IPS DF 4.7 (cell line): ENCODE results near the gene REN.

ENCODE experiments used
- DNase-seq: peaks from one replicate; pipeline ENCODE4 v3.0.0-alpha.2; 2013; ENCODE audit warnings: low spot score; ENCODE audit errors: extremely low read depth

Gene REN

DNA sequence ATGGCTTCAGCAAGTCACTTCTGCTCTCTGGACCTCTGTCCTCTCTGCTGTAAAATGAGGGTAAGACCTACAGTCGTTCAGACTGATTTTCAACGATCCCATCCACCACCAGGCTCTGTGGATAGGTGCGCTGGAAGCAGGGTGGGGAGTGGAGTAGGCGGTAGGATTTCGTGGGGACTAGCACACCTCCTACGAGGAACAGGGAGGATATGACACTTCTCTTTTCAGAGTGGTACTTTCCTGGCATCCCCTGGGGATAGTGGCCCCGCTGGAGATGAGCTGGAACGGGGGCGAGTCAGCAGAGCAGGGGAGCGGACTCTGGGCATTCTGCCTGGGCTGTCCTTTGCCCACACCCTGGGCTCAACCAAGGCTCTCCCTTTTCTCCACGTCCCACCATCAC is 32.0 kb downstream of the REN start:
- no peak for DNase-seq

DNA sequence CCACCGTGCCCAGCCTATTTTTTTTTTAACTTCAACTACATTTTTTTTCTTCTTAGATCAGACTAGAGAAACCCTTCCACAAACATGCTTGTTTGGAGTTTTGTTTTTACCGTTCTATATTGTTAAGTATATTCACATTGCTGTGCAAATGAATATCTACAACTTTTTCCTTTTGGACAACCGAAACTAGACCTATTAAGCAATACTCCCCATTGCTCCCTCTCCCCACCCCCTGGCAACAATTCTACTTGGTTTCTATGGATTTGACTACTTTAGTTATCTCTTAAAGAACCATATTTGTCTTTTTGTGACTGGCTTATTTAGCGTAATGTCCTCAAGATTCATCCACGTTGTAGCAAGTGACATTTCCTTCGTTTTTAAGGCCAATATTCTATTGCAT is 33.4 kb downstream of the REN start:
- DNase-seq: no peak

DNA sequence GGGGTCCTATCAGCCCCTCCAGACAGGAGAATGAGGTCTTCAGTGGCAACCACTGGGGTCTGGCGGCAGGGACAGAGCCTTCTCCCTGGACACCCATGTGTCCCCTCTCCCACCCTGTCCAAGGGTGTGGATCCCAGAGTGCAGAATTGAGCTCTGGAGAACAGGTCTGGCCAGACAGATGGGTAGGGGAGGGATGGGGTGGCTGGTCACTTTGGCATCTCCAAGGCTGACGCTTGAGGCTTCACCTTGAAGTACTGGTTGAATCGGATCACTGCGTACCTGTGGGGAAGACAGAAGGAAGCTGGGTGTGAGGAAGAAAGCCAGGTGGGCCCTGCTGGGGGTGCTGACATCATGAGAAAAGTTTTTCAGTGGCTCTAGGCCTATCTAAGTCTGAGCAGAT is 34.2 kb downstream of the REN start:
- DNase-seq: no peak

DNA sequence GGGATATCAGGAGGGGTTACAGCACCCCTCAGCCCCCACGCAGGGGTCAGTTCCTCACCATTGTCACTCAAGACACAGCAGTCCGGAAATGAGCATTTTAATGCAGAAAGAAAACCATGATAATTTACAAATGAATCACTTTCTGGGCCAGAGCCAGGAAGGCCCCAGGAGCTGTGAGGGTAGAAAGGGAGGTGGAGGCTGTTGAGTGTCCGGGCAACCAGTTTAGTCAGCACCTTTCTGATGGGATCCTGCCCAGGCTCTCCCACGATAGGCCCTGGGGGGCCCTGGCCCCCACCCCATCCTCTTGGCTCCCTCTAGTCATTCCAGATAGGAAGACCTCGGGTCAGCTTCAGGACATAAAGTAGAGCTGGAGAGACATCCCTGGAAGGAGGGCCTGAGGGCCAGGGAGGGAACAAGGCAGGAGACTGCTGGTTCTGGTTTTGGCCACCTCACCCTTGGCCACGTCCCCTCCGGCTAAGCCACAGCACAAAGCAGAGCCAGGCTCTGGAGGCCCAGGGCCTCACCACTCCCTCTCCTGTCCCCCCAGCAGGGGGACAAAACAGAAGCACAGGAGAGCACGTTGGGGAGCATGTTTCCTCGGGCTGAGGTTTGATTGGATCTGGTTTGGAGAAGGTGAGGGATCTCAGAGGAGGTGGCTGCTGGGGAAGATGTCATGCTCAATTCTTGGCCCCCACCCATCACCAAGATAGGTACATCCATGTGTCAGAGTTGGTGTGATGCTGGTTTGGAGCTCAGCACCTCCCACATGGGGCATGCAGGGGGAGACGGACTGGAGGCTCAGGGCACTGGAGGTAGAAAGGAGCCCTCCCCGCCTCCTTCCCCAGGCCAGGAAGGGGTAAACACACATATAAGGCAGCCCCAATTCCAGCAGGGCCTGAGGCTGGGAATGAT is 34.9 kb downstream of the REN start:
- no peak for DNase-seq

DNA sequence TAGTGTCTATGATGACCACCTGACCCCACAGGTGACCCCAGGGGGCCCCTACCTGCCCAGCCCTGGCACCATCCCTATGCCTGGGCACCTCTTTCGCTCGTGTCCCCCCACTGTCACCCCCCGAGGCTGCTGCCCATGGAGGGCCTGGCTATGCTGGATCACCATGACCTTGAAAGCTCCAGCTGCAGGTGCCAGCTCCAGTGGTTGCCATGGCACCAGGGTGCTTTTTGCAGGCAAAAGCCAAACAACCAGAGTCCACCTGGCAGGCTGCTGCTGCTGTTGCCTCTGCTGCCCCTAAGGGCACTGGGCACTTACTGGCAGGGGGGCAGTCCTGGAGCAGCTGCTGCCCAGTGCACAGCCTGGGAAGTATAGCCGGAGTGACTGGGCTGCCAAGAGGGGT is 36.0 kb downstream of the REN start:
- DNase-seq: no peak

DNA sequence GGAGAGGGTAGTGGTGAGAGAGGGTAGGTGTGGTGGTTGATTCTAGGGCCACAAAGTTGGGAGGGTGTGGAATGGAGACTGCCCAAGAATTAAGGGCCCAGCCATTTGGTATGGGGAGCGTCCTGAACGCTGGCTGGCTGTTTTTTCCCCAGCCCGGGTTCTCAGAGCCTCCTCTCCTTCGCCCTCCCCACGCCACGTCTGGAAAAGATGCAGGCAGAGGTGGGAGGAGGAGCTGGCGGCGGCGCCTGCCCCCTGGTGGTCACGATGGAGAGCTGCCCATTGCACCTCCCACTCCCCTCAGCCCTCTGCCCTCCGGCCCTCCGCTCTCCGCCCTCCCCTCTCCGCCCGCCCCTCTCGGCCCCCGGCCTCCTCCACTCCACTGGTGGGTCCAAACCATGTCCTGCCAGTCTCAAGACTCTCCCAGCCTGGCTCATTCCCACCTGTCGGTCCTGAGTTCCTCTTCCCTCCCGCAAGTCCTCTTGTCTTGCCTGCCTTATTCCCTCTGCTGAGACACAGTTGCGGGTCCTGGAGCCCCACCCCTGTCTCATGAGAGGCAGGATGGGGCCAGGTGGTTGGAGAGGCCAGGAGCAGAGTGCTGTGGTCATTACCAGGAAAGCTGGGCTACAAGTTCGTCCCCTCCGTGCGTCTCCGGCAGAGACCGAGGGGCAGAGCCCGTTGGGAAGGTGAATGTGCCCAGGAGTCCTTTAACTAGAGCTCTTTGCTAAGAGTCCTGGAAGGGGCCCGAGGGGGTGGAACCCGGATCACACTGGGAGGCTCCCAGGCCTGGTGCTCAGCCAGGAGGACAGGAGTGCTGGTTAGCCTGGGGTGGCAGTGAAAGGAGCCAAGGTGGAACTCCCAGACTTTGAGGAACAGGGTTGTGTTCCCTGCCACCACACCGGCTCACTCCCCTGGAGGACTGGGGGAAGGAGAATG is 36.9 kb downstream of the REN start:
- DNase-seq: no peak

DNA sequence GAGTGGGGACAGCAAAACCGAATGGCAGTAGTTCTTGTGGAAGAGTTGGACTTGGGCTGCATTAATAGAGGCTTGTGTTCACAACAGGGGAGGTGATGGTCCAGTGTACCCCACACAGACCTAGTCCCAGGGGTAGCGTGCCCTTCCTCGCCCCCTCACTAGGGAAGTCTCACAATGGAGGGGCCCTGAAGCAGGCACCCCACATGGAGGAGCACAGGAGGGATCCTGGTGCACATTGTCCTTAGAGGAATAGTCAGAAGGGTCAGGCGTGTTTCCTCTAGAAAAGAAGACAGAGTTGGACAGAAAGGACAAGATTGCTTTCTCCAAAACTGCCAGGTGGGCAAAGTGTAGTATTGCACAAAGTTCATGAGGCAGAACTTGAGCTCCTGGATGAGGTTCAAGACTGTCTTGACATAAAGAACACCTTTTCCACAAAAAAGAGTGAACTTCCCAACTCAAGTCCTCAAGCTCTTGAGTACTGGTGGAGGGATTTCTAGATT is 37.6 kb downstream of the REN start:
- no peak for DNase-seq

DNA sequence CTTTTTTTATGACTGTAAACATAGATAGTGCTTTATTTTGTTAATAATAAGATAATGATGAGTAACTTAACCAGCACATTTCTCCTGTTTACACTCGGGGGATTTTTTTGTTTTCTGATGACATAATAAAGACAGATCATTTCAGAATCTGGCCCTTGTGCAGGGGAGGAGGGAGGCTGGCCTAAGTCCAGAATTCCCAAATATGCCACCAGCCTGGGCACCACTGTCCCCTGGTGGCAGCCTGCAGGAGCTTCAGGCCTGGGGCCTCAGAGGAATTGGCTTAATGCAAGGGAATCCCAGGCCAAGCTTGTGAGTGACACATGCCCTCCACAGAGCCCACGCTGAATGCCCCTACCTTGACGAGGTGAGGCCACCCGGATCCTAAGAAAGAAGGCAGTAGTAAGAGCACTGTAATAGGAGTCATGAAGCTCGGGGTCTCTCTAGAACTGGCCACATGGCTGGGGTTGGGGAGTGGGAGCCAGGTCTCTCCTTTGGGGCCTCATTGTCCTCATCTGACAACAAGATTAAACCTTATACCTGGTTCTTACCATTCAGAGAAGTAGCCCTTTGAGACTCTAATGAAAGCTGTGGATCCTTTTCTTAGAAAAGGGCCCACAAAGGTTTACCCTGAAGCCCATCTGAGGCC is 38.4 kb downstream of the REN start:
- DNase-seq: no peak

DNA sequence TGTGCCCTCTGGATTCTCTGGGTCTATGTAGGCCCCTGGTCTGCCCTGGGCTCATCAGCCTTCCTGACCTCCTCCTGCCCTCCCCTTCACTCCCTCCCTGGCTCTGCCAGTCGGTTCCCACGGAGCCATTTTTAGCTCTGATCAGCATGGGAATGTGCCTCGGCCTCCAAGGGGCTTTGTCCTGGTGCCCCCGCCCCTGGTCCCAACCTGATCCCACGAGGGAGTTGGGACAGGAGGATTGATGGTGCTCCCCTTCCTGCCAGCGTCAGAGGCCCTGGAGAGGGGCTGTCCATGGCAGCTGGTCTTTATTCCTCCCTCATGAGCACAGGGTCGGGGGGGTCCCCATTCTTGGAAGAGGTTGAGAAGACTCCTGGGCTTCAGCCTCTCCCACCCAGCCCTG is 39.2 kb downstream of the REN start:
- DNase-seq: no peak

DNA sequence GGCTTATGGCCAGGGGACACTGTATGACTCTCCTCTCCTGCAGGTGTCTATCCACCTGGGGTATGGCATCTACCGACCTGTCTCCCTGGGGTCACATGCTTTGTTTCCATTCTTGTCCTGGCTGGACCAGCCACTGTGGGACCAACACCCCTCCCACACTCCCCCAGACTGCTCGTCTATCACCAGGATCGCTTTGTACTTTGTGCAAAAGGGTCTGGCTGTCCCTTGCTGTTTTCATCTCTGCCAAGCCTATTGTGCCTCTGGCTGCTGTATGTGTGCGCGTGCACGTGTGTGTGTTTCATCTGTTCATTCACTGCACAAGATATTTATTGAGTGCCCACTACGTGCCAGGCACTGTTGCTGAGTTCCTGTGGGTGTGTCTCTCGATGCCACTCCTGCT is 39.8 kb downstream of the REN start:
- DNase-seq: no peak

DNA sequence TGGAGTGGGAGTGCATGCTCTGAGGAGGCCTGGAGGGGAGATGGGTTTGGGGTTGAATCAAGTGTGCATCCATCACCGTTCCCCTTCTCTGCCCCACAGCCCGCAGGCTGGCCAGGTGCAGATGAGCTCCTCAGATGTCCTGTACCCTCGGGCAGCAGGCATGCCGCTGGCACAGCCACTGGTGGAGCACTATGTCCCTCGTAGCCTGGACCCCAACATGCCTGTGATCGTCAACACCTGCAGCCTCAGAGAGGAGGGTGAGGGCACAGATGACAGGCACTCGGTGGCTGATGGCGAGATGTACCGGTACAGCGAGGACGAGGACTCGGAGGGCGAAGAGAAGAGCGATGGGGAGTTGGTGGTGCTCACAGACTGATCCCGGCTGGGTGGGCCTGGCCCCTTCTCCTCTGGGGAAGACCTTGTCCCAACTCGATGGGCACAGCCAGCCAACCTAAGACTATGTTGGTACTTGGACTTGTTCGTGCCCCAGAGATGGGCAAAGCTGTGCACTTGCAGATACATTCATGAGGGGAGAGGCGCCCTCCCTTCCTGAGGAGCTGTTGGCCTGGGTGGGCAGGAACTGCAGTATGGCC is 40.3 kb downstream of the REN start:
- no peak for DNase-seq

DNA sequence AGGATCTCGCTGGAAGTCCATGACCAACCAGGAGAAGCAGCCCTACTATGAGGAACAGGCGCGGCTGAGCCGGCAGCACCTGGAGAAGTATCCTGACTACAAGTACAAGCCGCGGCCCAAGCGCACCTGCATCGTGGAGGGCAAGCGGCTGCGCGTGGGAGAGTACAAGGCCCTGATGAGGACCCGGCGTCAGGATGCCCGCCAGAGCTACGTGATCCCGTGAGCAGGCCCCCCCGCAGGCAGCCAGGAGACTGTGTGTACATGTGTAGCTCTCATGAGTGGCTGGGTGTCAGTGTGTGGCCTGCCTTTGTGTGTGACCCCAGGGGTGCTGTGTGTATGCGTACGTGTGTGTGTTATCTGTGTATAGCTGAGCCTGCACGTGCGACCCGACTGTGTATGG is 41.5 kb downstream of the REN start:
- no peak for DNase-seq

DNA sequence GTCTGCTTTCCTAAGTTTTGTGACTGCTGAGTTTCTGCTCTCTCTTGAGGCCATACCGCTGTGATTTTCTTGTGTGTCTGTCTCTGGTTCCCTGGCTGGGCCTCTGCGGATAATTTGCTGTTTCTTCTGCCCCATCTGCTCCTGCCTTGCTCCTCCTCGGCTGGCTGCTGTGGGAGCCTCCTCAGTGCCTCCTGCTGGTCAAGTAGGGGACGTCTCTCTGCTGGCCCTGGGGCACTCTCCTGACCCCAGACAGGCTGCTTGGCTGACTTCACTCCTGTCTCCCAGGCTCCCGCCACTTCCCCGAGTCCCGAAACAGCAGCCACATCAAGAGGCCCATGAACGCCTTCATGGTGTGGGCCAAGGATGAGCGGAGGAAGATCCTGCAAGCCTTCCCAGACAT is 42.8 kb downstream of the REN start:
- no peak for DNase-seq

DNA sequence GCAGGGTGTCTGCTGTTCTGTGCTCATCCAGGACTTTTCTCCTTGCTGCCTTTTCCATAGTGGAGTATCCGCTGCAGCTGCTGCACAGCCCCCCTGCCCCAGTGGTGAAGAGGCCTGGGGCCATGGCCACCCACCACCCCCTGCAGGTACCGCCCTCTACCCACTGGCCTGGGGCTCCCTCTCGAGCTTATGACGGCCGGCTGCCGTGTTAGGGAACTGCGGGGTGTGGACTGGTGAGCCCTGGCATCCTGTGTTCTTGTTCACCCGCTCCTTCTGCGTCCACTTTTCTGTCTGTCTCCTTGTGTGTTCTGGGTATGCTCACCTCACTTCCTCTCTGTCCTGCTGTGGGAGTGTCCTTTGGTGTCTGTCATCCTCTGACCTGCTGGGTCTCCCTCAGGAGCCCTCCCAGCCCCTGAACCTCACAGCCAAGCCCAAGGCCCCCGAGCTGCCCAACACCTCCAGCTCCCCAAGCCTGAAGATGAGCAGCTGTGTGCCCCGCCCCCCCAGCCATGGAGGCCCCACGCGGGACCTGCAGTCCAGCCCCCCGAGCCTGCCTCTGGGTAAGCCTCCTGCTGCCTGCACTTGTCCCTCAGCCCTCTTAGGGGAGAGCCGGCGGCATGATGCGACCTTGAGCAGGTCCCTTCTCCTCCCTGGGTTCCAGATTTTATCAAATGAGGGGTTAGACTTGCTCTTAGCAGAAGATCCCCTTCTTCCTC is 44.1 kb downstream of the REN start:
- DNase-seq: no peak

DNA sequence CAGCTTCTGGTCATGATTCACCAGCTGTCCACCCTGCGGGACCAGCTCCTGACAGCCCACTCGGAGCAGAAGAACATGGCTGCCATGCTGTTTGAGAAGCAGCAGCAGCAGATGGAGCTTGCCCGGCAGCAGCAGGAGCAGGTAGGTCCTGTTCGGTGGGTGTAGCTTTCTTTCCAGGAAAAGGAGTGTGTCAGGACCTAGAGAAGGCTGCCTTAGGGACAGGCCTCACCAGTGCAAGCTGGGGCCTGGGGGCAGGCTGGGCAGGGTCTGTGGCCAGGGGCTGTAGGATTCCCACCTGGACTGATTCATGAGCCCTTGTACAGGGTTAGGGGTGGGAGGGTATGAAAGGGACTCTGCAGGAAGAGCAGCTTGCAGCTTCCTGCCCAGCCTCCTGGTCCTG is 49.6 kb downstream of the REN start:
- DNase-seq: no peak

DNA sequence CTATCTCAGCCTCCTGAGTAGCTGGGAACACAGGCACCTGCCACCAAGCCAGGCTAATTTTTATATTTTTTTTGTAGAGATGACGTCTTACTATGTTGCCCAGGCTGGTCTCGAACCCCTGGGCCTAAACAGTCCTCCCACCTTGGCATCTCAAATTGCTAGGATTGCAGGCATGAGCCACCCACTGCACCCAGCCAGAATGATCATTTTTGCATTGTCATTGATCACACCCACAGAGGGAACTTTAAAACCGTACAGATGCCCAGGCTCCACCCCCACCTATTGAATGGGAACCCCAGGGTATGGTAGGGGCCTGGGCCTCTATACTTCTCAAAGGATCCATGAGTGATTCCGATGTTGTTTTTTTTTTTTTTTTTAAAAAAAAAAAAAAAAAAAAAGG is 51.0 kb downstream of the REN start:
- no peak for DNase-seq

DNA sequence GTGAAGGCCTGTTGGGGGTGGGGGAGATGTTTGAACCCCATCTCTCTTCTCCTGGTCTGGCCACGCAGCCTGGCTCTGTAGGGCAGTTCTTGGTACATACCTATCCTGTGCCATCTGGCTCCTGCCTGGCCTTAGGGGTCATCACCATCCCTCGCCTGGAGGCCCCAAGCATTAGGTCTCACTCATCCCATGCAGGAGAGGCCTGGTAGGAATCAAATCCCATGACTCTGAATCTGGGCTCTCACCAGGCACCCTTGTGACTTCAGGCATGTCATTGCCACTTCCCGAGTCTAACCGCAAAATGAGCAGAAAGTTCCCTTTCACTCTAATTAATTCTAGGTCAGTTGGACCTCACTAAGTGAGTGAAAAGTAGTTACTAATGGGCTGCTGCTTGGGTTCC is 51.5 kb downstream of the REN start:
- no peak for DNase-seq

DNA sequence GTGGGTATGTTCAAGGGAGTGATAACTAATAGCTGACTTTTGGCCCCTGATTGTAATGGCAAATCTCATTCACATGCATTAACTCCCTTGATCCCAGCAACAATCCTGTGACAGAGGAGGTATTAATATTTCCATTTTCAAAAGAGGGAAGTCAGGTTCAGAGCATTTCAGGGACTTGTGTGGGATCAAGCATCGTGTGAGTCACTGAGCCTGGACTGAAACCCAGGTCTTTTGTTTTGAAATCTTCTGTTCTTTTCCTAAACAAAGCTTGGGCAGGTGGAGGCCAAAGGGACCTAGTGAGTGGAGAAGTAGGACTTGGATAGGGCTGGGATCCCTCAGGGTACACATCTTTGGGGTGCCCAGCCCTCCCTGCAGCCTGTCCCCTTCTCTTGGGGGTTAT is 52.2 kb downstream of the REN start:
- no peak for DNase-seq

DNA sequence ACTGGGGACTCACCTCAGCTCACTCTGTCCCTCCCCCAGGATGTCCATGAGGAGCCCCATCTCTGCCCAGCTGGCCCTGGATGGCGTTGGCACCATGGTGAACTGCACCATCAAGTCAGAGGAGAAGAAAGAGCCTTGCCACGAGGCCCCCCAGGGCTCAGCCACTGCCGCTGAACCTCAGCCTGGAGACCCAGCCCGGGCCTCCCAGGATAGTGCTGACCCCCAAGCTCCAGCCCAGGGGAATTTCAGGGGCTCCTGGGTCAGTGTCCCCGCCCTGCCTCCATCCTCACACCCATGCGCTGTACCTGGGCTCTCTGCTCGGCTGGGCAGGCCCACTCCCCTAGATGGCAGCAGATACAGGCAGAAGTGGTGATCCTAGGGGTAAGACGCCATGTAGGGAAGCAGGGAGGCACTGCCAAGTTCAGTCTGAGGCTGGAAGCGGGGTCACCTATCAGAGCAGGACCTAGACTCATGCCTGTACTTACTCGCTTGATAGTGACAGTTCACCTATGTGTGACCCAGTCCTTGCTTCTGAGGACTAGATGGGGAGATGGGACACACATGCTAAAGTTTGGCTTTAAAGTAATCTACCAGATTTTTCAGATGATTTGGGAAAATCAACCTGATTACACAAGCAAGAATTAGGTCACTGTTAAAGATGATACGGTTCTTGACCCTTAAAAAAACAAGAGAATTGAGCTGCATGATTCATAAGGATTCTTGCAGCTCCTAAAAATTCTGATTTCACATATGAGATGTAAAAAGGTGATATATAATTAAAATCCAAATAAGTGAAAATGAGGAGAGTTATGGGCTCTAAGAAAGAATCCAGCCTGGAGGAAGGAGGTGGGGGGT is 53.0 kb downstream of the REN start:
- DNase-seq: no peak
